Uterus (tissue), 2 donors: ENCODE measurements around the gene PCSK7.

ENCODE experiments used
- CTCF ChIP-seq, 4 experiments: fragments of 200-600 bp in 2 of 4; fragments of 450-650 bp in 2 of 4; sonication (generic) in 2 of 4; IDR thresholded peaks; one replicate each; pipeline ENCODE4 v1.5.1; 2016 to 2019; ENCODE audit warnings: antibody characterized with exemption in 4 of 4, mild to moderate bottlenecking in 2 of 4, moderate library complexity in 1 of 4
- POLR2A ChIP-seq, 2 donors: fragments of 450-650 bp; IDR thresholded peaks; one replicate each; pipeline ENCODE4 v1.6.1; 2016; ENCODE audit warnings: antibody characterized with exemption in 2 of 2, mild to moderate bottlenecking in 1 of 2, moderate library complexity in 1 of 2

GRCh38 chr11:117179048-117179999 lies 52.5 kb downstream of the PCSK7 start:
- TF ChIP-seq CTCF (IDR thresholded peaks at IDR 0.05) (no peak), POLR2A (IDR thresholded peaks at IDR 0.05) (no peak)
